Kidney epithelial cell (primary cell): ENCODE measurements around the gene PMFBP1. TPM values are rescaled to one million over a fixed set of nuclear protein-coding genes. Genes with fewer than 3 reads are reported as not detected.

Experiments
- DNase-seq: peaks from one replicate; pipeline ENCODE4 v3.0.0-alpha.2; 2010; ENCODE audit warnings: low read depth
- H3K27me3 ChIP-seq: 2 replicates; pipeline ENCODE4 v1.6.0; 2011; ENCODE audit warnings: low read length; ENCODE audit not compliant: control insufficient read depth, insufficient read depth
- H3K36me3 ChIP-seq: 2 replicates; pipeline ENCODE4 v1.5.1; 2011; ENCODE audit warnings: low read length; ENCODE audit not compliant: control insufficient read depth, insufficient read depth
- H3K4me3 ChIP-seq: 2 replicates; pipeline ENCODE4 v1.5.1; 2011; ENCODE audit warnings: low read depth, mild to moderate bottlenecking, control low read depth, low read length
- total RNA-seq: library from RNA; depleted of rRNA; stranded (reverse); fragments of >200 nt; gene quantifications from 2 replicates; pipeline ENCODE4 v1.2.3, GENCODE V29; 2015
- TF ChIP-seq, protein P1 (sequence below): IDR thresholded peaks from 2 replicates; pipeline ENCODE4 v1.5.1; 2011; ENCODE audit warnings: mild to moderate bottlenecking, moderate library complexity, low read length, control low read depth, inconsistent platforms; ENCODE audit not compliant: insufficient read depth, poor library complexity, severe bottlenecking

The PMFBP1 gene
- total RNA-seq, 1 donor from 2014 or later: not detected

DNA sequence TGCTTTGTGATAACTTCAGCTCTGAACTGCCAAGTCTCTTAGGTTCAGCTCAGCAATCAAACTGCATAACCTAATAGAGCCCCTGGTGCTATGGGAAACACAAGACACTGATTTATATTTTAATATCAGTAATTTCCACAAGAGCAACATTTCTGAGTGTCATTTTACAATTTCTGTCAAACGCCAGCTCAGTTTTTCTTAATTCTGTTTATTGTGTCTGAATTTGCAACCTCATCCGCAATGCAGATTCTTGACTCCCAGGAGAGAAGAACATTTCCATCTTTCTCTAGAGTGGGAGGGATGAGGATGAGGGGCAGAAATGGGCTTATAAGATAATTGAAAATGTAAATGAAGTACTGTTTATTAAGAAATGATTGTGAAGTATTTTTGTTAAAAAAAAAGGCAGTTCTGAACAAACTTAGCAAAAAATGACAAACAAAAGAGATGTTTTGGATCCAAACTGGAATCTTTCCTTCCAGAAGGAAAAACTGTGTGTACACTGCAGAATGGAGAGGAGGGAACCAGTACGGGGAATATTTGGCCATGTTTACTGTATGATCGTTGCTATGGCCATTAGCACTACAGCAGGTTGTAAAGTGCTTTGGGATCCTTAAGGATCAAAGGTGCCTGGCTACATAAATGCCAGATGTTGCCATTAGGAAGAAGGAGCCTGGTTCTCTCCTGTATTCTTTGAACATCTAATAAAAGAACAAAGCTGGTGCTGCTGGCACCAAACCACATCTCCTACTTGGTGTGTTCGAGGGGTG, 7.4 kb upstream of the PMFBP1 start:
- H3K36me3 ChIP-seq: no peaks in the 10 kb centered on the region
- no peaks in the 10 kb centered on the region for H3K27me3 ChIP-seq
- H3K4me3 ChIP-seq: no peak overlapping the region
- DNase-seq: no peak
- TF ChIP-seq, protein P1, sequence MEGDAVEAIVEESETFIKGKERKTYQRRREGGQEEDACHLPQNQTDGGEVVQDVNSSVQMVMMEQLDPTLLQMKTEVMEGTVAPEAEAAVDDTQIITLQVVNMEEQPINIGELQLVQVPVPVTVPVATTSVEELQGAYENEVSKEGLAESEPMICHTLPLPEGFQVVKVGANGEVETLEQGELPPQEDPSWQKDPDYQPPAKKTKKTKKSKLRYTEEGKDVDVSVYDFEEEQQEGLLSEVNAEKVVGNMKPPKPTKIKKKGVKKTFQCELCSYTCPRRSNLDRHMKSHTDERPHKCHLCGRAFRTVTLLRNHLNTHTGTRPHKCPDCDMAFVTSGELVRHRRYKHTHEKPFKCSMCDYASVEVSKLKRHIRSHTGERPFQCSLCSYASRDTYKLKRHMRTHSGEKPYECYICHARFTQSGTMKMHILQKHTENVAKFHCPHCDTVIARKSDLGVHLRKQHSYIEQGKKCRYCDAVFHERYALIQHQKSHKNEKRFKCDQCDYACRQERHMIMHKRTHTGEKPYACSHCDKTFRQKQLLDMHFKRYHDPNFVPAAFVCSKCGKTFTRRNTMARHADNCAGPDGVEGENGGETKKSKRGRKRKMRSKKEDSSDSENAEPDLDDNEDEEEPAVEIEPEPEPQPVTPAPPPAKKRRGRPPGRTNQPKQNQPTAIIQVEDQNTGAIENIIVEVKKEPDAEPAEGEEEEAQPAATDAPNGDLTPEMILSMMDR: no peak

DNA sequence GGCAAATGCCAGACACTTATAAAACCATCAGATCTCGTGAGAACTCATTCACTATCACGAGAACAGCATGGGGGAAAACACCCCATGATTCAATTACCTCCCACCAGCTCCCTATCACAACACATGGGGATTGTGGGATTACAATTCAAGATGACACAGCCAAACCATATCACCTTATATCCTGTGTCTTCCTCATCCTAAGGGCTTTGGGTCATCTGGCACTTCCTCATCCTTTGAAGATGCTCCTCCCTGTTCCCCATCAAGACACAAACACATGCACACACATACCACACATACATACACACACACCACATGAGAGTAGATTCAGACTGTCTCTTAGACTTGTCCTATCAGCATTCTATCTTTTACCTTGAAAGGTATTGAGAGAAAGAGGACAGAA, 2.8 kb upstream of the PMFBP1 start:
- TF ChIP-seq, protein P1: no peak
- H3K4me3 ChIP-seq: no peak overlapping the region
- no peak for DNase-seq
- no peaks in the 10 kb centered on the region for H3K27me3 ChIP-seq
- no peaks in the 10 kb centered on the region for H3K36me3 ChIP-seq

DNA sequence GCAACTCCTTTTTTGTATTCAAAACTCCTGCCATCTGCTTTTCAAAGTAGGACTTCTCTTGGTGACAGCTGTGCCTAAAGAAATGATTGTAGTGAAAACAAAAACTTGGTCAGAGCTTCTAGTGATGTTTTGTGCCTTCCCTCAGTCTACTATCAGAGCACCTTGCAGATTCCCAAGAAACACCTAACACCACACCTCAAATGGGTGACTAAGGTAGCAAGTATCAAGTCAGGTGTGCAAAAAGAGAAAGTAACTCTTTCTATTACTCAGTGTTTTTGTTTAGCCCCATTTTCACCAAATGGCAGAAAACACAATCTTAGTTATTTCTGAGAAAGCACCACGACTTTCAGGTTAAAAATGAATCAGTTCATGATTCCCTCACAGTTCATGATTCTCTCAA, 2.0 kb upstream of the PMFBP1 start:
- Histone ChIP-seq H3K4me3 (no peak overlapping the region), H3K27me3 (no peaks in the 10 kb centered on the region), H3K36me3 (no peaks in the 10 kb centered on the region)
- TF ChIP-seq, protein P1: no peak
- no peak for DNase-seq

DNA sequence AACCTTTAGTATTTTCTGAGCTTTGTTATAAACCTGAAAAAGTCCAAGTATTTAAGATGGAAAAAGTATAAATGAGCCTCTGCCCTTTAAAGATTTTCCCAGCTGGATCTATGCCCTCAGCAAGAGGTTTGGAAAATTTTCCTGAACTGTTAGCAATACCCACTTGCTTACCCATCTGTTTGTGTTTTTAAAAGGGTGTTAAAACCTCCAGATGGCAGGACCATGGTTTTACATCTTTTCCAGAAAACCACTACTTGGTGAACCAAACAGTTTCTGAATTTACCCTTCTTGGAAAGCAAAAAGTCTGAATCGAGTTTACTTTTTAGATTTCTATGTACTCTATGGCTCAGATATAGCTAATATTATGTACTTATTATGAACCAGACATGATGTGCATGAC, 719 bp downstream of the PMFBP1 start:
- Histone ChIP-seq H3K27me3 (no peaks in the 10 kb centered on the region), H3K36me3 (no peaks in the 10 kb centered on the region)
- TF ChIP-seq, protein P1: no peak

DNA sequence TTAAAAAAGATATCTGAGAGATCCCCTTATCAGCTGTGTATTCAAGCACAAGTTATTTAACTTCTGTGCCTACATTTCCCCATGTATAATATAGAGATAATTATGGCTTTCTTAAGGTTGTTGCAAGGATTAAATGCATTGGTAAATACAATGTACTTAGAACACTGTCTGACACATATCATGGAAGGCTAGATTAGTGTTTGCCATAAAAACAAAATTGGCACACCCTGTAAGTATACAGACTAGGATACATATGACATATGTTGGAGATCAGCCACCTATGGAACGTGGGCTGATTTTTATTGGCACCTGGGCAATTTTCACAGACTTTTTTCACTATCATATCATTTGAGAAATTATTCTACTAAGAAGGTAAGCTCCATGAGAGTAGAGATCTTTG, 2.2 kb downstream of the PMFBP1 start:
- no peak for DNase-seq
- H3K27me3 ChIP-seq: no peaks in the 10 kb centered on the region
- H3K4me3 ChIP-seq: no peak overlapping the region
- TF ChIP-seq, protein P1: no peak
- H3K36me3 ChIP-seq: no peaks in the 10 kb centered on the region

More for the DNA sequence above, 719 bp downstream of the PMFBP1 start:
- DNase-seq: no peak
- H3K4me3 ChIP-seq: no peak overlapping the region

DNA sequence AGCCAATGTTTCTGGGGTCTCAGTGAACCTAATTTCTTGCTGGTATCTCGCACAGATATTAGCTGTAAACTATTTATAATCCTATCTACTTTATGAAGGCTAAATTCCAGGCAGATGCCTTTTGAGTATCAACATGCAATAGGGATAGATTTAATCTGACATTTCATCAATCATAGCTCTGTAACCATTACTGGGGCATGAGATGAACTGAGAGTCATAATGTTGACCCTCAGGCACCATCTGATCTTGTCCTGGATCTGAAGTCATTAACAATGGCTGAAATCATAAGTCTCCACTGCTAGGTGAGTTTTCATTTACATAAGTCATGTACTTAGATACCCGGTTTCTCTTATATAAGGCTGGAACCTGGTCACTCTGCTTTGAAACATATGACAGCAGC, 3.6 kb downstream of the PMFBP1 start:
- TF ChIP-seq, protein P1: no peak
- Histone ChIP-seq H3K27me3 (no peaks in the 10 kb centered on the region), H3K4me3 (no peak overlapping the region), H3K36me3 (no peaks in the 10 kb centered on the region)
- DNase-seq: no peak
